Measurements from ENCODE around the gene NSRP1.

NSRP1 gene

GRCh38 chr17:30186761-30187160 is 70.1 kb downstream of the NSRP1 start:
- TF ChIP-seq, protein P1, sequence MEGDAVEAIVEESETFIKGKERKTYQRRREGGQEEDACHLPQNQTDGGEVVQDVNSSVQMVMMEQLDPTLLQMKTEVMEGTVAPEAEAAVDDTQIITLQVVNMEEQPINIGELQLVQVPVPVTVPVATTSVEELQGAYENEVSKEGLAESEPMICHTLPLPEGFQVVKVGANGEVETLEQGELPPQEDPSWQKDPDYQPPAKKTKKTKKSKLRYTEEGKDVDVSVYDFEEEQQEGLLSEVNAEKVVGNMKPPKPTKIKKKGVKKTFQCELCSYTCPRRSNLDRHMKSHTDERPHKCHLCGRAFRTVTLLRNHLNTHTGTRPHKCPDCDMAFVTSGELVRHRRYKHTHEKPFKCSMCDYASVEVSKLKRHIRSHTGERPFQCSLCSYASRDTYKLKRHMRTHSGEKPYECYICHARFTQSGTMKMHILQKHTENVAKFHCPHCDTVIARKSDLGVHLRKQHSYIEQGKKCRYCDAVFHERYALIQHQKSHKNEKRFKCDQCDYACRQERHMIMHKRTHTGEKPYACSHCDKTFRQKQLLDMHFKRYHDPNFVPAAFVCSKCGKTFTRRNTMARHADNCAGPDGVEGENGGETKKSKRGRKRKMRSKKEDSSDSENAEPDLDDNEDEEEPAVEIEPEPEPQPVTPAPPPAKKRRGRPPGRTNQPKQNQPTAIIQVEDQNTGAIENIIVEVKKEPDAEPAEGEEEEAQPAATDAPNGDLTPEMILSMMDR (IDR thresholded peaks at IDR 0.05; ENCODE audit: low read depth, low read length), result no peak
- no peak overlapping the region for H3K4me3 ChIP-seq (ENCODE audit: low read depth, low read length)

DNA sequence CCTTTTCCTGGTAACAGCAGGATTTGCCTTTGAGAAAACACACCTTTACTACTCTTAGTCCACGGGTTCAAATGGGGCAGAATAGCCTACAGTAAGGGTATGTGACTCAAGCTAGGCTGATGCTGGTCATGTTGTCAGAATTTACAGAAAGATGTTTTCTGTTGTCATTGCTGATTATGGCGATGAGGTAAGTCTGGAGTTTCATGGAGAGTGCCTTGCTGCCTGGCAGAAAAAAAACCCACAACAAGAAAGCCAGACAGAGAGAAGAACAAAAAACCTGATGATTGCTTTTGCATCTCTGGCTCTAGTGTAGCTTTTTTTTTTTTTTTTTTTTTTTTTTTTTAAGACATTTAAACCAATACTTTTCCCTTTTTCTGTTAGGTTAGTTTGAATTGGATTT is 71.0 kb downstream of the NSRP1 start:
- TF ChIP-seq, protein P1 (IDR thresholded peaks at IDR 0.05; ENCODE audit: low read depth, low read length), result no peak

DNA sequence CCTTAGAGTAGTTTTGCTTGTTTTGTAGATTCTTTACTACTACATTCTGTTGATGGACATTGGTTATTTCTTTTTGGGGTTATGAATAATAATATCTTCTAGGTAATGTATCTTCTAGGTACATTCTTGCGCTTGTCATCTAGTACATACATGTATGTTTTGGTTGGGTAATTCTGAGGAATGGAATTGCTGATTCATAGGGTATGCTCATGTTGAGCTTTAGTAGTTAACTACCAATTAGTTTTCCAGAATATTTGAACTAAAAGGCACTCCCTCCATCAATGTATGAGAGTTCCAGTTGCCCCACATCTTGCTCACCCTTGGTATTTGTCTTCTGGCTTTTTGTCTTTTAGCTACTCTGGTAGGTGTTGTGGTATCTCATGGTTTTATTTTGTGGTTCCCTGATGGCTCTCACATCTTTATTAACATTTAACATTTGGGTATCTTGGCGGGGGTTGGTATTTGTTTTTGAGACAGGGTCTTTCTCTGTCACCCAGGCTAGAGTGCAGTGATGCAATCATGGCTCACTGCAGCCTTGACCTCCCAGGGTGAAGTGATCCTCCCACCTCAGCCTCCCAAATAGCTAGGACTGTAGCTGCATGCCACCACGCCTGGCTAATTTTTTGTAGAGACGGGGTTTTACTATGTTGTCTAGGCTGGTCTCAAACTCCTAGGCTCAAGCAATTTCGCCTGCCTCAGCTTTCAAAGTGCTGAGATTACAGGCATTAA is 71.8 kb downstream of the NSRP1 start:
- H3K4me3 ChIP-seq (ENCODE audit: low read depth, low read length), result no peak overlapping the region
- TF ChIP-seq, protein P1 (IDR thresholded peaks at IDR 0.05; ENCODE audit: low read depth, low read length), result no peak

More for the DNA sequence above, 71.0 kb downstream of the NSRP1 start:
- no peak overlapping the region for H3K4me3 ChIP-seq (ENCODE audit: low read depth, low read length)

GRCh38 chr17:30191072-30191471 is 74.5 kb downstream of the NSRP1 start:
- TF ChIP-seq, protein P1 (IDR thresholded peaks at IDR 0.05; ENCODE audit: low read depth, low read length), result no peak
- H3K4me3 ChIP-seq (ENCODE audit: low read depth, low read length), result no peak overlapping the region

DNA sequence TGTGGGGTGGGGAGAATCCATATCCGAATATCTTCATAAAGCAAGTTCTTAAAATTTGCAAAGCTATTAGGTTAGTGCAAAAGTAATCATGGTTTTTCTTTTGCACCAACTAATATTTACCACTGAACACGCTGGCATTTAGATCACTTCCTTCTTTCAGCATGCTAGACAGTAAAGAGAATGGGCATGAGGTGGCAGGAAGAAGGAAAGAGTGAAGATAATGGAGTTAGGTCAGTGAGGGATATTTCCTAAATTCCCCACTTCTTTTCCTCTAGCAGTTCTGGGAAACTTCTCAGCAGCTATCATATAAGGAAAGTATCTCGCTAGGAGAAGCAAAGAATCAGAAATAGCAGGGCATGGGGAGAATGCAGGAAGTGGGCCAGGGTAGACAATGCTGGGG is 79.9 kb downstream of the NSRP1 start:
- no peak overlapping the region for H3K4me3 ChIP-seq (ENCODE audit: low read depth, low read length)
- TF ChIP-seq, protein P1 (IDR thresholded peaks at IDR 0.05; ENCODE audit: low read depth, low read length), result no peak

DNA sequence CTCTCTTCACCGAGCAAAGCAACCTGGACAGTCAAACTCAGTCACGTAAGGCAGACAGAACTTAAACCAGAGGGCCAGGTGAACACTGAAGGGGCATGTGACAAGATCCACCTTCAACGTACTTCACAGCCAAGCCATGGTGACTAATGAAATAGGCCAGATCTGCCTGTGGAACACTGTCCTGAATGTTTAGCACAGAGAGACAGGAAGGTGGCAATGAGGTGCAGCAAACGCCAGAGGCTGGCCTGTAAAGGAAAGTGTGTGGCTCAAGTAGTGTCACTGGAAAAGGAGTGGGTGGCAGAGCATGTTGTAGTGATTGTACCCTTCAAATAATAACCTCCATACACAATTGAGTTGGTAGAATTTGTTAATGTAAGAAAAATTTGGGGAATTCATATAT is 80.8 kb downstream of the NSRP1 start:
- TF ChIP-seq, protein P1 (IDR thresholded peaks at IDR 0.05; ENCODE audit: low read depth, low read length), result no peak

GRCh38 chr17:30199600-30199999 is 83.0 kb downstream of the NSRP1 start:
- TF ChIP-seq, protein P1 (IDR thresholded peaks at IDR 0.05; ENCODE audit: low read depth, low read length), result no peak
- no peak overlapping the region for H3K4me3 ChIP-seq (ENCODE audit: low read depth, low read length)

More for the DNA sequence above, 80.8 kb downstream of the NSRP1 start:
- H3K4me3 ChIP-seq (ENCODE audit: low read depth, low read length), result no peak overlapping the region
